ENCODE measurements around the gene SRRM4. TPM values are rescaled to one million over a fixed set of nuclear protein-coding genes. Genes with fewer than 3 reads are reported as not detected.

Gene SRRM4
- total RNA-seq, 1 experiment from 2014 or later = 1.4 TPM

DNA sequence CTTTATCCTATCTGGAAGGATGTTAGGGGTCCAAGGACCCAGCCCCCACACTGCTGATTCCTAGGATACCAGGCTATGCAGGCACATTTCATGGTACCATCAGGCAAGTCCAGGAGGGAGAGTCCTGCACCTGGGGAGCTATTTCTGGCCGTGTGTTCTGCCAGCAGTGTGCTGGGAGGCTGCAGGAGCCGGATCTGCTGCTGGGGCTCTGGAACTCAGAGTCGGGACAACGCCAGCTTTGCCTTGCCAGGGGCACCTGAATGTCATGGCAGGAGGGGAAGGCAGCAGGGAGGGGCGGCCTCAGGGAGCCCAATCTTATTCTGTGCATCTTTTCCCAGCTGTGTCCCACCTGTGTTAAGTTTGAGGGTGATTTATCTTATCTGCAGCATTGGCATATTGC, 17.8 kb downstream of the SRRM4 start:
- H3K27ac Mint-ChIP-seq = no peak overlapping the region
- no peak overlapping the region for H3K4me2 ChIP-seq (ENCODE audit: insufficient read depth, insufficient read length, low read length)
- no peak overlapping the region for H3K4me3 Mint-ChIP-seq
- no peak overlapping the region for H2BK120ac ChIP-seq (ENCODE audit: low read depth, low read length, poor library complexity, severe bottlenecking)
- no peak overlapping the region for H2AFZ ChIP-seq (ENCODE audit: low read length)
- no peak overlapping the region for H3K56ac ChIP-seq (ENCODE audit: insufficient read length, low read depth, low read length)
- no peaks in the 10 kb centered on the region for H3K23me2 ChIP-seq (ENCODE audit: insufficient read length, low read depth, low read length, poor library complexity, severe bottlenecking)
- no CpG with 5 or more reads among the region's 5 CpGs for WGBS (ENCODE audit: extremely low coverage, insufficient read length, low lambda C conversion rate)
- H3K4me1 Mint-ChIP-seq = peaks cover 4 to 20% of the 10 kb centered on the region in 2 experiments
- H2BK12ac ChIP-seq (ENCODE audit: insufficient read length, low read depth, low read length) = no peak overlapping the region
- H3K18ac ChIP-seq (ENCODE audit: insufficient read length, low read depth, low read length) = no peak overlapping the region
- H3K79me1 ChIP-seq (ENCODE audit: insufficient read depth, low read depth, low read length, poor library complexity, severe bottlenecking) = no peaks in the 10 kb centered on the region
- H3K9me3 ChIP-seq (ENCODE audit: control insufficient read depth, low read depth, low read length) = no peaks in the 10 kb centered on the region
- H3K36me3 Mint-ChIP-seq (ENCODE audit: insufficient read depth in 1 of 3, low read depth in 3 of 3) = no peaks in the 10 kb centered on the region
- no peak overlapping the region for H2BK5ac ChIP-seq (ENCODE audit: insufficient read length, low read length)
- no peak overlapping the region for H3K27ac ChIP-seq (ENCODE audit: insufficient read length, low read depth, low read length)
- TF ChIP-seq, protein P1, sequence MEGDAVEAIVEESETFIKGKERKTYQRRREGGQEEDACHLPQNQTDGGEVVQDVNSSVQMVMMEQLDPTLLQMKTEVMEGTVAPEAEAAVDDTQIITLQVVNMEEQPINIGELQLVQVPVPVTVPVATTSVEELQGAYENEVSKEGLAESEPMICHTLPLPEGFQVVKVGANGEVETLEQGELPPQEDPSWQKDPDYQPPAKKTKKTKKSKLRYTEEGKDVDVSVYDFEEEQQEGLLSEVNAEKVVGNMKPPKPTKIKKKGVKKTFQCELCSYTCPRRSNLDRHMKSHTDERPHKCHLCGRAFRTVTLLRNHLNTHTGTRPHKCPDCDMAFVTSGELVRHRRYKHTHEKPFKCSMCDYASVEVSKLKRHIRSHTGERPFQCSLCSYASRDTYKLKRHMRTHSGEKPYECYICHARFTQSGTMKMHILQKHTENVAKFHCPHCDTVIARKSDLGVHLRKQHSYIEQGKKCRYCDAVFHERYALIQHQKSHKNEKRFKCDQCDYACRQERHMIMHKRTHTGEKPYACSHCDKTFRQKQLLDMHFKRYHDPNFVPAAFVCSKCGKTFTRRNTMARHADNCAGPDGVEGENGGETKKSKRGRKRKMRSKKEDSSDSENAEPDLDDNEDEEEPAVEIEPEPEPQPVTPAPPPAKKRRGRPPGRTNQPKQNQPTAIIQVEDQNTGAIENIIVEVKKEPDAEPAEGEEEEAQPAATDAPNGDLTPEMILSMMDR (conservative IDR thresholded peaks at IDR 0.05) = no peak
- H4K8ac ChIP-seq (replicated peaks; ENCODE audit: insufficient read length, low read depth, low read length) = no peak overlapping the region
- H3K9me3 Mint-ChIP-seq = no peaks in the 10 kb centered on the region
- H3K79me2 ChIP-seq (ENCODE audit: insufficient read depth, low read length) = no peaks in the 10 kb centered on the region
- no peak overlapping the region for H3T11ph ChIP-seq (ENCODE audit: low read length)
- DNase-seq = peak; percentile 21
- H2BK20ac ChIP-seq (ENCODE audit: low read depth, low read length, poor library complexity, severe bottlenecking) = no peak overlapping the region
- no peak overlapping the region for H3K14ac ChIP-seq (ENCODE audit: insufficient read depth, low read length)
- no peaks in the 10 kb centered on the region; the same call in 1 of the 2 replicates for H3K27me3 ChIP-seq (ENCODE audit: insufficient read depth, low read length)
- no peak overlapping the region for H3K4ac ChIP-seq (ENCODE audit: low read depth, low read length)
- no peaks in the 10 kb centered on the region for H4K20me1 ChIP-seq (ENCODE audit: control insufficient read depth, insufficient read depth, insufficient read length)
- peak overlapping the region; percentile 9; the same call in 1 of the 2 replicates for H2BK15ac ChIP-seq (ENCODE audit: low read depth, low read length)
- H3K9ac ChIP-seq (ENCODE audit: extremely low read depth, insufficient read length, low read length) = no peak overlapping the region
- H2AK5ac ChIP-seq (ENCODE audit: insufficient read length, low read length) = no peak overlapping the region
- no peaks in the 10 kb centered on the region; the same call in 1 of the 2 replicates for H3K4me1 ChIP-seq (ENCODE audit: insufficient read depth, low read length)
- H4K91ac ChIP-seq (ENCODE audit: insufficient read length, low read depth, low read length) = no peak overlapping the region
- H4K5ac ChIP-seq (ENCODE audit: insufficient read length, low read depth, low read length) = no peak overlapping the region
- H3K23ac ChIP-seq (ENCODE audit: insufficient read length, low read depth, low read length) = no peak overlapping the region
- peaks cover 12% of the 10 kb centered on the region for H3K27me3 Mint-ChIP-seq (ENCODE audit: low read depth)

Measured in H9 (cell line).